Stimulated activated CD4-positive, alpha-beta T cell treated with anti-CD3 and anti-CD28 coated beads, Interleukin-12 subunit alpha, Interleukin-12 subunit beta, amount 100 ng/mL, for 48 hours (primary cell): ENCODE measurements around the gene ADGRB3.

Source experiments
- DNase-seq, 3 donors: peaks; one replicate each; pipeline ENCODE4 v3.0.0-alpha.2; 2020; ENCODE audit warnings: low read depth in 2 of 3, low spot score in 1 of 3

The ADGRB3 gene

GRCh38 chr6:69018906-69019305 lies 383.8 kb downstream of the ADGRB3 start:
- no peak for DNase-seq

- DNase-seq, result no peak
Measured at GRCh38 chr6:69019832-69020231, 384.8 kb downstream of the ADGRB3 start.

GRCh38 chr6:69022993-69023392 lies 387.9 kb downstream of the ADGRB3 start:
- DNase-seq, result no peak

GRCh38 chr6:69026243-69026642 lies 391.2 kb downstream of the ADGRB3 start:
- DNase-seq, result no peak

- DNase-seq, result no peak
Measured at GRCh38 chr6:69026715-69027114, 391.6 kb downstream of the ADGRB3 start.

- no peak for DNase-seq
Measured at GRCh38 chr6:69027861-69028260, 392.8 kb downstream of the ADGRB3 start.

GRCh38 chr6:69038841-69039240 lies 403.8 kb downstream of the ADGRB3 start:
- DNase-seq, result no peak

- no peak for DNase-seq
Measured at GRCh38 chr6:69042297-69042696, 407.2 kb downstream of the ADGRB3 start.

GRCh38 chr6:69044534-69044933 lies 409.5 kb downstream of the ADGRB3 start:
- no peak for DNase-seq

- DNase-seq, result no peak
Measured at GRCh38 chr6:69059413-69059812, 424.3 kb downstream of the ADGRB3 start.

- no peak for DNase-seq
Measured at GRCh38 chr6:69061066-69061465, 426.0 kb downstream of the ADGRB3 start.

GRCh38 chr6:69063401-69063800 lies 428.3 kb downstream of the ADGRB3 start:
- no peak for DNase-seq

- DNase-seq, result no peak
Measured at GRCh38 chr6:69064226-69064625, 429.1 kb downstream of the ADGRB3 start.

GRCh38 chr6:69069881-69070280 lies 434.8 kb downstream of the ADGRB3 start:
- DNase-seq, result no peak

- DNase-seq, result no peak
Measured at GRCh38 chr6:69072796-69073195, 437.7 kb downstream of the ADGRB3 start.

- no peak for DNase-seq
Measured at GRCh38 chr6:69084746-69085335, 449.8 kb downstream of the ADGRB3 start.

GRCh38 chr6:69086689-69087088 lies 451.6 kb downstream of the ADGRB3 start:
- DNase-seq, result no peak

GRCh38 chr6:69089539-69089938 lies 454.5 kb downstream of the ADGRB3 start:
- DNase-seq, result no peak

GRCh38 chr6:69090132-69090531 lies 455.1 kb downstream of the ADGRB3 start:
- no peak for DNase-seq

GRCh38 chr6:69096681-69097080 lies 461.6 kb downstream of the ADGRB3 start:
- DNase-seq, result no peak

GRCh38 chr6:69097948-69098347 lies 462.9 kb downstream of the ADGRB3 start:
- DNase-seq, result no peak

- DNase-seq, result no peak
Measured at GRCh38 chr6:69098910-69099309, 463.8 kb downstream of the ADGRB3 start.

- no peak for DNase-seq
Measured at GRCh38 chr6:69100772-69101171, 465.7 kb downstream of the ADGRB3 start.

GRCh38 chr6:69102416-69102815 lies 467.3 kb downstream of the ADGRB3 start:
- no peak for DNase-seq
